Measurements from ENCODE around the gene NR6A1.

The NR6A1 gene

DNA sequence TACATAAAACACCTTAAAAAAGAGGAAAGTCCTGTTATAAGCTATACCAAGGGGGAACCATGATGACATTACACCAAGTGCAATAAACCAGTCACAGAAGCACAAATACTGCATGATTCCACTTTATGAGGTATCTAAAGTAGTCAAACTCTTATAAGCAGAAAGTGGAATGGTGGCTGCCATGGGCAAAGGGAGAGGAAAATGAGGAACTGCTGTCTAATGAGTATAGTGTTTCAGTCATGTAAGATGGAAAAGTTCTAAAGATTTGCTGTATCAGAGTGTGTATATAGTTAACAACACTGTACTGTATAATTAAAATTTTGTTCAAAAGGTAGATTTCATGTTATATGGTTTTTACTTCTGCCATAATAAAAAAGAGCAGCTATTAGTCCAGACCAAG, 229.3 kb downstream of the NR6A1 start:
- TF ChIP-seq, protein P1, sequence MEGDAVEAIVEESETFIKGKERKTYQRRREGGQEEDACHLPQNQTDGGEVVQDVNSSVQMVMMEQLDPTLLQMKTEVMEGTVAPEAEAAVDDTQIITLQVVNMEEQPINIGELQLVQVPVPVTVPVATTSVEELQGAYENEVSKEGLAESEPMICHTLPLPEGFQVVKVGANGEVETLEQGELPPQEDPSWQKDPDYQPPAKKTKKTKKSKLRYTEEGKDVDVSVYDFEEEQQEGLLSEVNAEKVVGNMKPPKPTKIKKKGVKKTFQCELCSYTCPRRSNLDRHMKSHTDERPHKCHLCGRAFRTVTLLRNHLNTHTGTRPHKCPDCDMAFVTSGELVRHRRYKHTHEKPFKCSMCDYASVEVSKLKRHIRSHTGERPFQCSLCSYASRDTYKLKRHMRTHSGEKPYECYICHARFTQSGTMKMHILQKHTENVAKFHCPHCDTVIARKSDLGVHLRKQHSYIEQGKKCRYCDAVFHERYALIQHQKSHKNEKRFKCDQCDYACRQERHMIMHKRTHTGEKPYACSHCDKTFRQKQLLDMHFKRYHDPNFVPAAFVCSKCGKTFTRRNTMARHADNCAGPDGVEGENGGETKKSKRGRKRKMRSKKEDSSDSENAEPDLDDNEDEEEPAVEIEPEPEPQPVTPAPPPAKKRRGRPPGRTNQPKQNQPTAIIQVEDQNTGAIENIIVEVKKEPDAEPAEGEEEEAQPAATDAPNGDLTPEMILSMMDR (IDR thresholded peaks at IDR 0.05; ENCODE audit: low read depth, low read length), result no peak
- no peak for DNase-seq (ENCODE audit: extremely low read depth, low read depth)

DNA sequence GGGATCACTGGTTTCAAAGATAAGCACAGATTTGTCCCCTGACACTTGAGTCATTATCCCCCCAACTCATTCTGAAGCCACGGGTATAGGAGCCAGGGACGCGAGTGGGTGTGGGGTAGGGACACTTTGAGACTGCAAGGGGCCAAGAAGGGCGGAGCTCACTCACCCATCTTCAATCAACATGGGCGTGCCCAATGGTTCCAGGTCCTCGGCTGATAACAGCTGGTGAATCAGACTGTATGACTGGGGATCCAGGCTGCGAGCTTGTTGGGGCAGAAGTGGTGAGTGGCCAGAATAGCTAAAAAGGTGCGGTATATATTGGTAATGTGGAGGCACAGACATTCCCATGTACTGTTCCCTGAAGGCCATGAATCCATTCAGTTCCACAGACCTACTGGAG, 233.2 kb downstream of the NR6A1 start:
- no peak for DNase-seq (ENCODE audit: extremely low read depth, low read depth)

DNA sequence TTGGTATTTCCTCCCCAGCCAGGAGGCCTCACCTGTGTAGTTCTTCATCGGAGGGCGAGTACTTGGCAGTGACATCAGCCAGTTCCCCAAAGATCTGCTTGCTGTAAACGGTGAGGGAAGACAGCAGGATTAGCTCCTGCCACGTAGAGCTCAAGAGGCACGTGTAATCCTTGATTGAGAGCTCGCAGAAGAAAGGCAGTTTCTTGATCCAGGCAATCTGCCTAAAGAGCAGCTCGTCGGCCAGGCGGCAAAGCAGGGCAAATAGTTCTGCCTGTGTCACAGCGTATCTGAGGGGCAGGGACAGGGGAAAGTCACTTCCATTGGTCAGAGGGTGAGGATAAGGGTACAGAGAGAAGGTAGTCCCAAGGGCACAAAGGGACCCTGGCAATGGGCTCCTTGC, 235.3 kb downstream of the NR6A1 start:
- TF ChIP-seq, protein P1 (IDR thresholded peaks at IDR 0.05; ENCODE audit: low read depth, low read length), result no peak

More for the DNA sequence above, 233.2 kb downstream of the NR6A1 start:
- TF ChIP-seq, protein P1 (IDR thresholded peaks at IDR 0.05; ENCODE audit: low read depth, low read length), result no peak

DNA sequence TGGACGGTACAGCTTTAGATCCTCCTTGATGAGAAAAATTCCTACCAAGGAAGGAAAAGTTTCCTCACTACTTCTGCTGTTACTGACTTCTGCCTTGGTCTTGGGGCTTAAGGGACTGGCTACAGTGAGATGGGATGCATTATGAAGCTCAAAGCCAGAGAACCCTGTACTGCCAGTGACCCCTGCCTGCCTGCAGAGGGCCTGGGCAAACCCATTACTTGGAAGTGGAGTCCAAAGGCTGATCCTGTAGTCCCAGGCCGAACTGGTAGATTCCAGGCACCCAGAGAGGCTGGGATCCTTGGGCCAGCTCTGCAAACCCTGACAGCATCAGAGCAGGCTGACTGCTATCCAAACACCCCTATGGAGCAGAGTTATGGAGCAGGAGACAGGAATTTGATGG, 238.2 kb downstream of the NR6A1 start:
- TF ChIP-seq, protein P1 (IDR thresholded peaks at IDR 0.05; ENCODE audit: low read depth, low read length), result no peak
- DNase-seq (ENCODE audit: extremely low read depth, low read depth), result no peak

More for the DNA sequence above, 235.3 kb downstream of the NR6A1 start:
- no peak for DNase-seq (ENCODE audit: extremely low read depth, low read depth)

DNA sequence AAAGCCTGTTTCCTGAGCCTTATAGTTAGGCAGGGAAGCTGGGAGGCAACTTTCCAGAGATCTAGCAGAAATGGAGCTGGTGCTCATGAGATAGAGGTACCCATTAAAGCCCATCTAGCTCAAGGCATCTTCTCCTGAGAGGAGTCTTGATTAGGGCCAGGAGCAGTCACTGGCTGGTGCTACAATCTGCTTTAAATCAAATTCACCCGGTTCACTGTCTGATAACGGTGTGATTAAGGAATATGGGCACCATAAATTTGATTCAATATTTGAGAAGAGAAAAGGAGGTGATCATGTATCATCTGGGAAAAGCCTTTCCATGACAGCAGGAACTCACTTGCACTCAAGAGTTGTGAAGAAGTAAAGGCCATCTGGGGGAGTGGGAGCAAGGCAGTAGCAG, 240.0 kb downstream of the NR6A1 start:
- TF ChIP-seq, protein P1 (IDR thresholded peaks at IDR 0.05; ENCODE audit: low read depth, low read length), result no peak

DNA sequence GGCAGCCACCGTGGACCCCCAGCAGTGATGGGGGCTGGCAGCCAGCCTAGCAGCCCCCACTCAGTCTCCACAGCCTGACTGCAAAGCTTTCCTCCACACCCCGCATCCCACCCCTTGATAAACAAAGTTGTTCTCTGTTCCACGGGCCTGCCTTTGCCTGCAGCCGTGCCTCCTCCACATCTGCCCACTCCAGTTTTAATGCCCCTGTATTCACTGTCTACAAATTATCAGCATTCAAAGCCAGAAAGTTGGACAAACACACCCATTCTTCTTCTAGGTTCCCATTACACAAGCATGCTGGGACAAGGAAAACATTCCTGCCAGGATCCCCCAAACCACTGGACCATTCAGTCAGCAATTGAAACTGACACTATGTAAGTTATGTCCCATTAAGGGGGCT, 240.9 kb downstream of the NR6A1 start:
- TF ChIP-seq, protein P1 (IDR thresholded peaks at IDR 0.05; ENCODE audit: low read depth, low read length), result no peak
- no peak for DNase-seq (ENCODE audit: extremely low read depth, low read depth)

More for the DNA sequence above, 240.0 kb downstream of the NR6A1 start:
- DNase-seq (ENCODE audit: extremely low read depth, low read depth), result no peak

DNA sequence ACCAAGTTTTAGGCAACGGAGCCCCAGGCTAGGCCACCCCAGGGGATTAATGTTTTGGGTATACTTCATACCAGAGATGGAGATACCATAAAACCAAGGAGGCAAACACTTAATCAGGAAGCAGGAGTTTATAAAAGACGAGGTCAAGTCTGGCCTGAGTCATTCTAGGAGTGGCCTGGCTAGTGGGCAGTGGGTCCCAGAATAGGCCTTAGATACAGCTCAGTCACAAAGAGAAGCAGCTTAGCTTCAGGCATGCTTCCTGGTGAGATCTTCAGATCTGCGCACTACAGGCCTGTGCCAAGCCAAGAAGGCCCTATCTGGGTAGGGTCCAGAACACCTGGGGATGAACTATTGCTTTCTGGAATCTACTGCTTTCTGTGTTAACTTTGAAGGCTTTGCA, 243.3 kb downstream of the NR6A1 start:
- no peak for DNase-seq (ENCODE audit: extremely low read depth, low read depth)
- TF ChIP-seq, protein P1 (IDR thresholded peaks at IDR 0.05; ENCODE audit: low read depth, low read length), result no peak
